ENCODE data around the gene MAP3K5. TPM values are rescaled to one million over a fixed set of nuclear protein-coding genes. Genes with fewer than 3 reads are reported as not detected.

Gene MAP3K5
- total RNA-seq, 1 donor from 2014 or later, result 24.4 TPM

DNA sequence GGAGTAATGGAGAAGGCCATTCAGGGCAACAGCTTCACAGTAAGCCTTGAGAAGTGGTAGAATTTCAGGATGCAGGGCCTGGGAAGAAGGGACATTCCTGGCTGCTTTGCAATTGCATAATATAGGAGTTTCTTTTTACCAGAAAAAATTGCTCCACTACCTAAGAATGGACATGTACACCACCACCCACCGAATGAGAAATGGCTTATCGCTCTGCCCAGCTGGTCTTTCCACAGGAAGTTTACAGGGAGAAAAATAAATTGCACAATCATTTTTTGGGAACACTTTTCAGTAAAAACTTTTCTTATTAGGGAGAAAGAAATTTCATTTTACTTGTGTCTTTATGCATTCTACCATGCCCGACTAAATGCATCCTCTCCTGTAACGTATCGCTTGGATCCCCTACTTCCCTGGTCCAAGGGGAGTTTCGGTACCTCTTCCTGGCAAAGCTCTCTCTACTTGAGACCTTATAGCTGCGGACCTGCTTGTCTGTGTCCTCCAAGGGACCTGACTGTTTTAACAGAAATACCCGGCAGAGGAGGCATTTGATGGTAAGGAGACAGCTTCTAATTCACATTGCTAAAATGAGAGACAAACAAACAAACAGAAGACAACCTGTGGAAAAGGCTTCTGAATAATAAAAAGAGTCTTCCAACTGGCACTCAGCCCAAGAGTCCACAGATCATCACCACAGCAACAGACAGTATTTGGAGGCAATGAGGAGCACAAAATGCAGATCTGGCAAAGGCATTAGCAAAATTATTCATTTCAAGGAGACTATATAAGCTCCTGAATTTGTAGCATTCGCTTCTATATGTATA, 54.2 kb downstream of the MAP3K5 start:
- DNase-seq (no peak), ATAC-seq (ENCODE audit: low read depth) (no peak)
- intact Hi-C loops (cut with micrococcal nuclease), result no loop called here
- peaks cover 2% of the 10 kb centered on the region for H3K36me3 Mint-ChIP-seq (ENCODE audit: low read depth)
- TF ChIP-seq, protein P1, sequence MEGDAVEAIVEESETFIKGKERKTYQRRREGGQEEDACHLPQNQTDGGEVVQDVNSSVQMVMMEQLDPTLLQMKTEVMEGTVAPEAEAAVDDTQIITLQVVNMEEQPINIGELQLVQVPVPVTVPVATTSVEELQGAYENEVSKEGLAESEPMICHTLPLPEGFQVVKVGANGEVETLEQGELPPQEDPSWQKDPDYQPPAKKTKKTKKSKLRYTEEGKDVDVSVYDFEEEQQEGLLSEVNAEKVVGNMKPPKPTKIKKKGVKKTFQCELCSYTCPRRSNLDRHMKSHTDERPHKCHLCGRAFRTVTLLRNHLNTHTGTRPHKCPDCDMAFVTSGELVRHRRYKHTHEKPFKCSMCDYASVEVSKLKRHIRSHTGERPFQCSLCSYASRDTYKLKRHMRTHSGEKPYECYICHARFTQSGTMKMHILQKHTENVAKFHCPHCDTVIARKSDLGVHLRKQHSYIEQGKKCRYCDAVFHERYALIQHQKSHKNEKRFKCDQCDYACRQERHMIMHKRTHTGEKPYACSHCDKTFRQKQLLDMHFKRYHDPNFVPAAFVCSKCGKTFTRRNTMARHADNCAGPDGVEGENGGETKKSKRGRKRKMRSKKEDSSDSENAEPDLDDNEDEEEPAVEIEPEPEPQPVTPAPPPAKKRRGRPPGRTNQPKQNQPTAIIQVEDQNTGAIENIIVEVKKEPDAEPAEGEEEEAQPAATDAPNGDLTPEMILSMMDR (IDR thresholded peaks at IDR 0.05), result no peak
- ChIA-PET POLR2A (no interaction called here), CTCF (interaction anchor here (1.0 to 5.1 kb wide), 2 partner anchors 53 to 94 kb away, joined by 3 to 57 read pairs; partner anchors contain the start of gene MAP3K5)
- no peaks in the 10 kb centered on the region for H3K9me3 Mint-ChIP-seq
- no peak overlapping the region for H3K4me3 Mint-ChIP-seq
- peaks cover 31% of the 10 kb centered on the region for H3K4me1 Mint-ChIP-seq
- H3K27me3 Mint-ChIP-seq, result no peaks in the 10 kb centered on the region
- no peak overlapping the region for H3K27ac Mint-ChIP-seq

DNA sequence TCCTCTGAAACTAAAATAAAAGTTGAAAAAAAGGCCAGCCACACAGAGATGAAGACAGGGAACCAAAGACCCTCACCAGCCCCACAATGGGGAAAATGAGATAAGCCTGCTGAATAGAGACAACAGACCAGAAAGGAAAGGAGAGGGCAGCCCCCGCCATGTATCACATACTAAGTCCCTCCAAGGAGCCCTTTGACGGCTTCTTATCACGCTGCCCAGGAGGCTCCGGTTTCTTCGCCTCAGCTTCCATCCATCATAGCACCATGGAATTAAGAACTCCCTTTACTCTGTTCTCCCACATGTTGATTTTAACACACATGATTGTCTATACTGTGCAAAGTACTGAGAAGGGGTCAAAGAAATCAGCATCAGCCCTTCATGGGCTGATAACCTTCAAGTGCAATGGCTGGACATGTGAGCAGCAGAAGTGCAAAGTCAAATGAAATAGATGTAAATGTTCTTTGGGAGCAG, 54.9 kb downstream of the MAP3K5 start:
- DNase-seq (no peak), ATAC-seq (ENCODE audit: low read depth) (no peak)
- Mint-ChIP-seq H3K36me3 (ENCODE audit: low read depth) (peaks cover 2% of the 10 kb centered on the region), H3K27me3 (no peaks in the 10 kb centered on the region), H3K4me1 (peaks cover 31% of the 10 kb centered on the region), H3K9me3 (no peaks in the 10 kb centered on the region), H3K4me3 (no peak overlapping the region), H3K27ac (no peak overlapping the region)
- TF ChIP-seq, protein P1 (IDR thresholded peaks at IDR 0.05), result no peak
- ChIA-PET POLR2A (no interaction called here), CTCF (no interaction called here)
- intact Hi-C loops (cut with micrococcal nuclease), result no loop called here

DNA sequence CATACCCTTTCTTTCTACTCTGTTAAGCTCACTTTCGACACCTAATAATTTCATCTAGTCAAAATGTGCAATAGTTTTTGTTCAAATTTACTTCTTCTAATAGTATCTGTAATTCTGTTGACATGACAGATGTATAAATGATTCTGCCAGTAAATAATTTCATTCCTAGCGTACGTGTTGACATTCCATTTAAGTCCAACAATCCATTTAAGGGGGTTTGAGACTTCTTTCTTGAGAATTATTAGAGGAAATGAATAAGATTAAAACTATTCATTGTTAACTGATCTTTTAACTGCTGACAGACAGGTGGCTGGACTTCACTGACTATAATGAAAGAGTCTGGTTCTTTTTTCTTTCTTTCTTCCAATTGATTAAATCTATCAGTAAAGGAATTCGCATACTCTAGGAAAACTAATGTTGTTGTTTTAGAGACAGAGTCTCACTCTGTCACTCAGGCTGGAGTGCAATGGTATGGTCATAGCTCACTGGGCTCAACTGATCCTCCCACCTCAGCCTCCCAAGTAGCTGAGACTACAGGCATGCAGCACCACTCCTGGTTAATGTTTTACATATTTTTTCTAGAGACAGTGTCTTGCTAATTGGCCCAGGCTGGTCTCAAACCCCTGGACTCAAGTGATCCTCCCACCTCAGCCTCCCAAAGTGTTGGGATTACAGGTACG, 55.9 kb downstream of the MAP3K5 start:
- intact Hi-C loops (cut with micrococcal nuclease), result no loop called here
- ChIA-PET POLR2A (no interaction called here), CTCF (interaction anchor here (0.7 kb wide), 1 partner anchor 92 kb away, joined by 3 read pairs; no protein-coding TSS in a partner anchor)

DNA sequence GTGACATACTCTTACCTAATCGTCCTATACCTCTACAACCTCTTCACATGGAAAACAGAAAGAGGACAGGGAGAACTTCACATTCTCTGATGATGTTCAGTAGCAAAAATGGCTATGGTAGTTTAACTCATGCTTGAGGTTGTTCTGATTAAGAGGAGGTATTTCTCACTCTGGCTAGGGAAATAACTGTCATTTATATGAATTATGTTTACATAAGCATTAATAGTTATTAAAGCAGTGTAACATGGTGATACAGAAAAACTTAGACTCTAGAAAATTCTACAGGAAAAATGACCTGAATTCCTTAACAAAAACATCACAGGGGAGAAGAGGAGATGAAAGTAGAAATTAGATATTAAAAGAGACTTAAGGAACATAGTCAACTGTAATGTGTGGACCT, 57.3 kb downstream of the MAP3K5 start:
- Mint-ChIP-seq H3K4me3 (no peak overlapping the region), H3K27ac (no peak overlapping the region), H3K4me1 (peaks cover 41% of the 10 kb centered on the region), H3K36me3 (ENCODE audit: low read depth) (no peaks in the 10 kb centered on the region), H3K9me3 (no peaks in the 10 kb centered on the region), H3K27me3 (no peaks in the 10 kb centered on the region)
- ChIA-PET POLR2A (no interaction called here), CTCF (interaction anchor here (1.2 to 1.6 kb wide), 2 partner anchors 11 to 57 kb away, joined by 4 to 5 read pairs; partner anchors contain the start of gene MAP3K5)
- no peak for ATAC-seq (ENCODE audit: low read depth)
- intact Hi-C loops (cut with micrococcal nuclease), result no loop called here
- DNase-seq, result no peak
- TF ChIP-seq, protein P1 (IDR thresholded peaks at IDR 0.05), result no peak

More for the DNA sequence above, 55.9 kb downstream of the MAP3K5 start:
- no peak overlapping the region for H3K27ac Mint-ChIP-seq
- DNase-seq (no peak), ATAC-seq (ENCODE audit: low read depth) (no peak)
- H3K4me3 Mint-ChIP-seq, result no peak overlapping the region
- no peaks in the 10 kb centered on the region for H3K27me3 Mint-ChIP-seq
- H3K9me3 Mint-ChIP-seq, result no peaks in the 10 kb centered on the region
- TF ChIP-seq, protein P1 (IDR thresholded peaks at IDR 0.05), result no peak
- no peaks in the 10 kb centered on the region for H3K36me3 Mint-ChIP-seq (ENCODE audit: low read depth)
- peaks cover 30% of the 10 kb centered on the region for H3K4me1 Mint-ChIP-seq

DNA sequence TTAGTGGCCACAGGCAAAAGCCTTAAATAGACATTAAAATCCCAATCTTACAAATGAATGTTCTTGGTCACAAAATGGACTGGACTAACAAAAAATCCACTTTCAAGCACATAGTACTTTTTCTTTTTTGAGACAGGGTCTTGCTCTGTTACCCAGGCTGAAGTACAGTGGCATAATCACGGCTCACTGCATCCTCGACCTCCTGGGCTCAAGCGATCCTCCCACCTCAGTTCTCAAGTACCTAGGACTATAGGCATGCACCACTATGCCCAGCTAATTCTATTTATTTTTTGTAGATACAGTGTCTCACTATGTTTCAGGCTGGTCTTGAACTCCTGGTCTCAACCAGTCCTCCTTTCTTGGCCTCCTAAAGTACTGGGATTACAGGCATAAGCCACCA, 59.4 kb downstream of the MAP3K5 start:
- TF ChIP-seq, protein P1 (IDR thresholded peaks at IDR 0.05), result no peak
- intact Hi-C loops (cut with micrococcal nuclease), result no loop called here
- ChIA-PET POLR2A (interaction anchor here (0.6 kb wide), 1 partner anchor 759 kb away, joined by 6 read pairs; no protein-coding TSS in a partner anchor), CTCF (interaction anchor here (0.8 kb wide), 1 partner anchor 59 kb away, joined by 3 read pairs; the partner anchor contains the start of gene MAP3K5)
- H3K27me3 Mint-ChIP-seq, result no peaks in the 10 kb centered on the region
- H3K36me3 Mint-ChIP-seq (ENCODE audit: low read depth), result peaks cover 2% of the 10 kb centered on the region
- no peak for ATAC-seq (ENCODE audit: low read depth)
- peaks cover 46% of the 10 kb centered on the region for H3K4me1 Mint-ChIP-seq
- no peak overlapping the region for H3K4me3 Mint-ChIP-seq
- H3K27ac Mint-ChIP-seq, result no peak overlapping the region
- DNase-seq, result no peak
- no peaks in the 10 kb centered on the region for H3K9me3 Mint-ChIP-seq
